K562 (cell line): ENCODE results near the gene NPHP1. TPM values are rescaled to one million over a fixed set of nuclear protein-coding genes. Genes with fewer than 3 reads are reported as not detected.

Experiments used
- CREB1 ChIP-seq, 2 experiments: sonication (generic) in 1 of 2; formaldehyde crosslinking in 1 of 2; IDR thresholded peaks; 2 replicates each; pipeline versions ENCODE4 v1.6.1 to v1.8.0; 2012 to 2022; ENCODE audit warnings: inconsistent platforms in 1 of 2, mild to moderate bottlenecking in 1 of 2, missing genetic modification reagents in 1 of 2, moderate library complexity in 1 of 2
- CREM ChIP-seq: IDR thresholded peaks from 2 replicates; pipeline ENCODE4 v1.6.1; 2014; ENCODE audit warnings: antibody characterized with exemption, low read depth
- CTBP1 ChIP-seq: fragments of 450-650 bp; IDR thresholded peaks from 2 replicates; pipeline ENCODE4 v1.6.1; 2016; ENCODE audit warnings: borderline replicate concordance
- EGR1 ChIP-seq: fragments of 450-650 bp; conservative IDR thresholded peaks from 2 replicates; pipeline ENCODE4 v1.6.1; 2017; ENCODE audit warnings: mild to moderate bottlenecking
- GATA2 ChIP-seq: sonication (generic); formaldehyde crosslinking; IDR thresholded peaks from 2 replicates; pipeline ENCODE4 v1.4.0; 2020; ENCODE audit warnings: mild to moderate bottlenecking, missing genetic modification reagents
- HOXB6 ChIP-seq: fragments of 250-450 bp; sonication (Bioruptor Pico); IDR thresholded peaks from 2 replicates; pipeline ENCODE4 v1.5.1; 2022; ENCODE audit warnings: mild to moderate bottlenecking, borderline replicate concordance
- KDM5B ChIP-seq: fragments of 200-600 bp; sonication (generic); IDR thresholded peaks from 2 replicates; pipeline ENCODE4 v1.6.1; 2012; ENCODE audit warnings: low read depth, mild to moderate bottlenecking, moderate library complexity, low read length, control low read depth, inconsistent platforms; ENCODE audit not compliant: insufficient replicate concordance
- MED1 ChIP-seq: sonication (generic); formaldehyde crosslinking; IDR thresholded peaks from 2 replicates; pipeline ENCODE4 v1.8.1; 2023; ENCODE audit warnings: missing genetic modification reagents, borderline replicate concordance
- MYC ChIP-seq, 2 experiments: fragments of 250-450 bp in 1 of 2; sonication (Bioruptor Pico) in 1 of 2; IDR thresholded peaks; 2 replicates each; pipeline versions ENCODE4 v1.5.1 to v1.6.1; 2012 to 2021; ENCODE audit warnings: low read depth in 2 of 2, borderline replicate concordance in 1 of 2, improper control_type of control experiment in 1 of 2, low read length in 1 of 2, mild to moderate bottlenecking in 1 of 2, moderate library complexity in 1 of 2
- NCOA6 ChIP-seq: fragments of 450-650 bp; IDR thresholded peaks from 2 replicates; pipeline ENCODE4 v1.6.1; 2017; ENCODE audit warnings: mild to moderate bottlenecking
- NR2C1 ChIP-seq, 2 experiments: fragments of 450-650 bp; IDR thresholded peaks; 2 replicates each; pipeline ENCODE4 v1.6.1; 2017; ENCODE audit warnings: mild to moderate bottlenecking in 2 of 2, antibody characterized with exemption in 1 of 2, inconsistent platforms in 1 of 2, missing compliant biosample characterization in 1 of 2, missing genetic modification characterization in 1 of 2
- OTX1 ChIP-seq: fragments of 450-650 bp; formaldehyde crosslinking; IDR thresholded peaks from 2 replicates; pipeline ENCODE4 v1.4.0; 2022; ENCODE audit warnings: mild to moderate bottlenecking
- RBM22 ChIP-seq: fragments of 200-400 bp; formaldehyde crosslinking; IDR thresholded peaks from 2 replicates; pipeline ENCODE4 v1.6.1; 2018; ENCODE audit warnings: low read length, low read depth; ENCODE audit not compliant: poor library complexity, severe bottlenecking
- RHOXF2B ChIP-seq: fragments of 250-450 bp; sonication (Bioruptor Pico); conservative IDR thresholded peaks from 2 replicates; pipeline ENCODE4 v1.5.1; 2021
- TBL1XR1 ChIP-seq, 2 experiments: IDR thresholded peaks; 2 replicates each; pipeline ENCODE4 v1.6.1; 2012; ENCODE audit warnings: improper control_type of control experiment in 2 of 2, low read length in 2 of 2, mild to moderate bottlenecking in 1 of 2
- TSC22D4 ChIP-seq: fragments of 450-650 bp; IDR thresholded peaks from 2 replicates; pipeline ENCODE4 v1.6.1; 2016; ENCODE audit warnings: missing genetic modification characterization, missing biosample characterization, control low read depth
- YY1 ChIP-seq, 3 experiments: IDR thresholded peaks; 2 replicates each; pipeline ENCODE4 v1.6.1; 2011; ENCODE audit warnings: low read length in 2 of 3, mild to moderate bottlenecking in 2 of 3, moderate library complexity in 2 of 3, borderline replicate concordance in 1 of 3, control low read depth in 1 of 3, low read depth in 1 of 3; ENCODE audit not compliant: insufficient read depth in 3 of 3, insufficient replicate concordance in 2 of 3, control insufficient read depth in 1 of 3, insufficient read length in 1 of 3; ENCODE audit errors: extremely low read depth in 1 of 3
- ZNF224 ChIP-seq: sonication (generic); formaldehyde crosslinking; IDR thresholded peaks from 2 replicates; pipeline ENCODE4 v1.8.0; 2022; ENCODE audit warnings: mild to moderate bottlenecking, missing genetic modification reagents
- ZNF3 ChIP-seq: fragments of 250-450 bp; sonication (Bioruptor Pico); IDR thresholded peaks from 2 replicates; pipeline ENCODE4 v1.5.0; 2021; ENCODE audit warnings: mild to moderate bottlenecking, moderate library complexity
- ZNF384 ChIP-seq: IDR thresholded peaks from 2 replicates; pipeline ENCODE4 v1.6.1; 2012; ENCODE audit warnings: low read depth, low read length, improper control_type of control experiment
- ZNF436 ChIP-seq: fragments of 250-450, 450-650 bp; sonication (Bioruptor Pico); formaldehyde crosslinking; IDR thresholded peaks from 2 replicates; pipeline ENCODE4 v1.7.0; 2020; ENCODE audit warnings: mild to moderate bottlenecking
- ZNF507 ChIP-seq: conservative IDR thresholded peaks from 2 replicates; pipeline ENCODE4 v1.6.1; 2017; ENCODE audit warnings: missing genetic modification characterization, missing compliant biosample characterization
- ZNF76 ChIP-seq: fragments of 250-450 bp; sonication (Bioruptor Pico); IDR thresholded peaks from 2 replicates; pipeline ENCODE4 v1.4.0; 2020; ENCODE audit warnings: mild to moderate bottlenecking, moderate library complexity, borderline replicate concordance
- ZSCAN29 ChIP-seq: fragments of 450-650 bp; IDR thresholded peaks from 2 replicates; pipeline ENCODE4 v1.6.1; 2017
- polyA plus RNA-seq, 8 experiments: library from polyadenylated mRNA; depleted of rRNA in 4 of 8; stranded (reverse) in 5 of 8; unstranded in 3 of 8; fragments of >200 nt; fragmentation: Nextera tagmentation in 2 of 8; fragmentation: Illumina TruSeq in 1 of 8; extraction: Ambion mirVana in 2 of 8; extraction: Trizol in 1 of 8; gene quantifications; 2 replicates each; pipeline versions ENCODE4 v1.2.1 to v1.2.3, GENCODE V29; 2011 to 2014; ENCODE audit warnings: inconsistent platforms in 1 of 8, missing spikeins in 1 of 8
- total RNA-seq, 7 experiments: library from RNA; depleted of rRNA in 6 of 7; stranded (reverse); fragments of >200 nt in 6 of 7; fragmentation: Illumina TruSeq in 2 of 7; extraction: Trizol in 2 of 7; gene quantifications; 2 replicates each; pipeline versions ENCODE4 v1.2.1 to v1.2.3, GENCODE V29; 2011 to 2021; ENCODE audit warnings: low replicate concordance in 1 of 7
- TF ChIP-seq, protein P1 (sequence below): fragments of 450-650 bp; formaldehyde crosslinking; IDR thresholded peaks from 2 replicates; pipeline ENCODE4 v1.4.0; 2022; ENCODE audit warnings: mild to moderate bottlenecking, moderate library complexity
- TF ChIP-seq, protein P2 (sequence below): fragments of 250-450 bp; sonication (Bioruptor Pico); IDR thresholded peaks from 2 replicates; pipeline ENCODE4 v1.8.0; 2022; ENCODE audit warnings: moderate library complexity, mild to moderate bottlenecking, inconsistent platforms

The NPHP1 gene
- total and polyA plus RNA-seq, 9 of the 15 experiments (the other 6 are each of a cell fraction or from before 2014, with no cell fraction given) = 0.11 to 0.32 (median 0.20) TPM; not detected in 5

DNA sequence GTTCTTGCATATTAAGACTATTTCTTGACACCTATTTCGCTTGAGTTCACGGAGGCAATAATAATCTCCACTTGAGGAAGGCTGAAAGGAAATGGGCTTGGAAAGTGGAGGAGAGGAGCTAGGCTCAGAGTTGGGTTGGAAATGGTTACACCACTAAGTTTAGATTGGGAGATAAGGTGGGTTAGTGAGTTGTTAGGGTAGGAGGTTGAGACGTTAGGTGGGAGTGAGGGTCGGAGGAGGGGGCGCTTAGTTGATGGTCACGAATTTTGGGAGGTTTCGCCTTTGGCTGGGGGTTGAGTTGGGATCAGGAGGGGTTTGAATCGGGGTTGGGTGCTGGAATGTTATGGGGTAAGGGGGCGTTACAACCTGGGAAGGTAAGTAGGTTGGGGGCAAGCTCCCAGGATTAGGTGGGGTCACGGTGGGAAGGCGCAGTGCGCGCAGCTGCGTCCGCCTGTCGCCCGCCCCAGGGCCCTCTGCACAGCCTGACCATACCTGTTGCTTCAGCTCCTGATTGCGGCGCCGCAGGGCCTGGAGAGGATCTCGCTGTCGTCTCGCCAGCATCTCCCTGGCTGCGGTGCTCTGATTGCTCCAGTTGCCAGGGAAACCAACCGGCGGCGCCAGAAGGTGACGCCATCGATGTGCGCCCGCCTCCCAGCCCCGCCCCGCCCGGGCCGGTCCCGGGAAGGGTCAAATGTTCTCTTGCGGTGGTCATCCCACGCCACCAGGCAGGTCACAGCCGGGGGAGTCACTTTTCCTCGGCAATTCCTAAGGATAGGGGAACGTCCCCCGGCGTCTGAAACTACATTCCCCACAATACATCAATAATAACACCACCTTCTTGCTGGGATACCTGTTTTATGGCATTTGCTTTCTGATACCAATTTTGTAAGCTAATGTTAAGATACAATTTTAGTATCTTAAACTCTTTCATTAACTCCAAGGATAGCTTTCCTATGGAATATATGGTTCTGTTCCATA, at the start of gene NPHP1 (continued):
- no peak for TF ChIP-seq ZNF76 (CRISPR knock-in tag)
- TF ChIP-seq KDM5B = peak; percentile 75
- TF ChIP-seq OTX1 = no peak
- no peak for TF ChIP-seq MED1 (CRISPR knock-in tag)
- peak in 1 of 2 experiments; percentile 84; a peak in 2 of 4 replicates for TF ChIP-seq TBL1XR1 (IDR thresholded peaks at IDR 0.05; ENCODE audit: low read length in 2 of 2)
- TF ChIP-seq, protein P1, sequence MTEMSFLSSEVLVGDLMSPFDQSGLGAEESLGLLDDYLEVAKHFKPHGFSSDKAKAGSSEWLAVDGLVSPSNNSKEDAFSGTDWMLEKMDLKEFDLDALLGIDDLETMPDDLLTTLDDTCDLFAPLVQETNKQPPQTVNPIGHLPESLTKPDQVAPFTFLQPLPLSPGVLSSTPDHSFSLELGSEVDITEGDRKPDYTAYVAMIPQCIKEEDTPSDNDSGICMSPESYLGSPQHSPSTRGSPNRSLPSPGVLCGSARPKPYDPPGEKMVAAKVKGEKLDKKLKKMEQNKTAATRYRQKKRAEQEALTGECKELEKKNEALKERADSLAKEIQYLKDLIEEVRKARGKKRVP = no peak
- TF ChIP-seq EGR1 = peak; percentile 61
- no peak for TF ChIP-seq NCOA6
- TF ChIP-seq RHOXF2B (CRISPR knock-in tag) = no peak
- TF ChIP-seq ZSCAN29 = no peak
- TF ChIP-seq ZNF507 (tag) = no peak
- no peak for TF ChIP-seq GATA2
- peak in 1 of 3 experiments; percentile 24 for TF ChIP-seq YY1 (IDR thresholded peaks at IDR 0.05; ENCODE audit: borderline replicate concordance in 1 of 3, control insufficient read depth in 1 of 3, extremely low read depth in 1 of 3, insufficient read depth in 3 of 3, insufficient read length in 1 of 3, insufficient replicate concordance in 2 of 3, low read depth in 1 of 3, low read length in 2 of 3)
- peak; percentile 76 for TF ChIP-seq NR2C1 (IDR thresholded peaks at IDR 0.05)
- peak; percentile 78 for TF ChIP-seq NR2C1 (tag; IDR thresholded peaks at IDR 0.05)
- no peak for TF ChIP-seq ZNF3 (CRISPR knock-in tag)
- TF ChIP-seq MYC (IDR thresholded peaks at IDR 0.05; ENCODE audit: low read depth, low read length) = peak; percentile 66
- no peak for TF ChIP-seq MYC (CRISPR knock-in tag; IDR thresholded peaks at IDR 0.05; ENCODE audit: borderline replicate concordance, low read depth)
- no peak for TF ChIP-seq ZNF384
- TF ChIP-seq TSC22D4 (tag) = no peak
- no peak for TF ChIP-seq ZNF436 (CRISPR knock-in tag)
- no peak for TF ChIP-seq ZNF224 (CRISPR knock-in tag)
- TF ChIP-seq CREM = peak; percentile 99
- TF ChIP-seq RBM22 = peak; percentile 91
- TF ChIP-seq HOXB6 = no peak
- peak; percentile 91 for TF ChIP-seq CTBP1
- TF ChIP-seq, protein P2, sequence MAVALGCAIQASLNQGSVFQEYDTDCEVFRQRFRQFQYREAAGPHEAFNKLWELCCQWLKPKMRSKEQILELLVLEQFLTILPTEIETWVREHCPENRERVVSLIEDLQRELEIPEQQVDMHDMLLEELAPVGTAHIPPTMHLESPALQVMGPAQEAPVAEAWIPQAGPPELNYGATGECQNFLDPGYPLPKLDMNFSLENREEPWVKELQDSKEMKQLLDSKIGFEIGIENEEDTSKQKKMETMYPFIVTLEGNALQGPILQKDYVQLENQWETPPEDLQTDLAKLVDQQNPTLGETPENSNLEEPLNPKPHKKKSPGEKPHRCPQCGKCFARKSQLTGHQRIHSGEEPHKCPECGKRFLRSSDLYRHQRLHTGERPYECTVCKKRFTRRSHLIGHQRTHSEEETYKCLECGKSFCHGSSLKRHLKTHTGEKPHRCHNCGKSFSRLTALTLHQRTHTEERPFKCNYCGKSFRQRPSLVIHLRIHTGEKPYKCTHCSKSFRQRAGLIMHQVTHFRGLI (CRISPR knock-in tag) = no peak
- peak; percentile 97 for TF ChIP-seq CREB1 (IDR thresholded peaks at IDR 0.05)
- TF ChIP-seq CREB1 (CRISPR knock-in tag; IDR thresholded peaks at IDR 0.05) = peak; percentile 98
